Lower leg skin (tissue), 3 donors: ENCODE results near the gene PTGR3.

Source experiments
- CTCF ChIP-seq, 3 donors: fragments of 450-650 bp; IDR thresholded peaks; one replicate each; pipeline ENCODE4 v1.5.1; 2016; ENCODE audit warnings: antibody characterized with exemption in 3 of 3, mild to moderate bottlenecking in 3 of 3, moderate library complexity in 2 of 3
- POLR2A ChIP-seq, 2 donors: fragments of 450-650 bp; IDR thresholded peaks; one replicate each; pipeline ENCODE4 v1.6.1; 2016 to 2017; ENCODE audit warnings: antibody characterized with exemption in 2 of 2, mild to moderate bottlenecking in 1 of 2, moderate library complexity in 1 of 2

- no peak for TF ChIP-seq POLR2A (IDR thresholded peaks at IDR 0.05)
- TF ChIP-seq CTCF (IDR thresholded peaks at IDR 0.05), result no peak
Observed at GRCh38 chr18:75198036-75198435, 10.9 kb downstream of the PTGR3 start.
